ENCODE data around the gene SF3B4. TPM values are rescaled to one million over a fixed set of nuclear protein-coding genes. Genes with fewer than 3 reads are reported as not detected.

The SF3B4 gene
- total and polyA plus RNA-seq, 2 of the 13 experiments (the other 11 are each of a cell fraction or from before 2014, with no cell fraction given), result 13.8 to 14.8 TPM

GRCh38 chr1:149925345-149925744 lies 2.3 kb downstream of the SF3B4 start:
- no peak overlapping the region for H3K9ac ChIP-seq (ENCODE audit: insufficient read depth, low read depth, low read length)
- H3K9me3 ChIP-seq (ENCODE audit: low read length), result no peaks in the 10 kb centered on the region
- H4K20me1 ChIP-seq (ENCODE audit: insufficient read depth, low read length), result 0 out of 2 replicates have a peak, but pooled peaks cover 3% of the 10 kb centered on the region
- 93% methylated on average over 3 of the region's 3 CpGs for WGBS (ENCODE audit: low lambda C conversion rate)
- CTCF ChIA-PET (ENCODE audit: low intra/inter-chr PET ratio, low total read pairs), result no interaction called here
- no peaks in the 10 kb centered on the region; a peak in 1 of 5 replicates for H3K27me3 ChIP-seq (ENCODE audit: control insufficient read depth in 1 of 2, insufficient read depth in 2 of 2, low read length in 2 of 2)
- intact Hi-C loops (cut with micrococcal nuclease; ENCODE audit: unreplicated experiment) (no loop called here), in situ Hi-C loops (cut with HindIII; ENCODE audit: extremely low pct_ligation_motif_present, low pct_unique_long_range_greater_than_20kb) (no loop called here)
- H3K27ac ChIP-seq (ENCODE audit: extremely low read length, insufficient read depth, low read length), result no peak overlapping the region
- peaks cover 13 to 41% of the 10 kb centered on the region in 2 experiments for H3K36me3 ChIP-seq (replicated peaks in 1 of 2; ENCODE audit: control insufficient read depth in 1 of 2, insufficient read depth in 2 of 2, low read length in 2 of 2)
- FAIRE-seq (no peak), DNase-seq (ENCODE audit: low spot score) (no peak), ATAC-seq (no peak)
- H2AFZ ChIP-seq (ENCODE audit: low read length), result no peak overlapping the region
- H3K4me1 ChIP-seq (ENCODE audit: insufficient read depth, low read length), result peaks cover 30% of the 10 kb centered on the region
- H3K79me2 ChIP-seq (ENCODE audit: insufficient read depth, low read length), result peaks cover 17% of the 10 kb centered on the region
- POLR2A ChIA-PET, result no interaction called here
- no peak overlapping the region for H3K4me2 ChIP-seq (ENCODE audit: low read depth, low read length)
- H3K4me3 ChIP-seq (replicated peaks in 1 of 3; ENCODE audit: insufficient read depth in 1 of 3, low read depth in 2 of 3, low read length in 3 of 3), result no peak overlapping the region
- TF ChIP-seq ZBTB42 (CRISPR knock-in tag; IDR thresholded peaks at IDR 0.05) (no peak), CENPX (CRISPR knock-in tag; IDR thresholded peaks at IDR 0.05) (no peak), CREM (IDR thresholded peaks at IDR 0.05) (no peak), CREM (CRISPR knock-in tag; IDR thresholded peaks at IDR 0.05) (no peak), NR2F2 (IDR thresholded peaks at IDR 0.05; ENCODE audit: borderline replicate concordance, low read depth) (no peak), PCBP2 (optimal IDR thresholded peaks at IDR 0.05; ENCODE audit: low read depth, low read length, poor library complexity, severe bottlenecking) (no peak), AKNA (CRISPR knock-in tag; IDR thresholded peaks at IDR 0.05; ENCODE audit: borderline replicate concordance) (no peak), CBX5 (CRISPR knock-in tag; IDR thresholded peaks at IDR 0.05; ENCODE audit: borderline replicate concordance) (no peak), XRCC5 (optimal IDR thresholded peaks at IDR 0.05; ENCODE audit: low read length) (no peak), ZNF607 (CRISPR knock-in tag; IDR thresholded peaks at IDR 0.05; ENCODE audit: borderline replicate concordance) (no peak), PPARG (CRISPR knock-in tag; conservative IDR thresholded peaks at IDR 0.05) (no peak), ZNF747 (CRISPR knock-in tag; IDR thresholded peaks at IDR 0.05; ENCODE audit: borderline replicate concordance) (no peak)
- BruUV-seq (replicated peaks), result no TSS peak

Measured in HepG2 (cell line).